Fibroblast of peridontal ligament (primary cell): ENCODE measurements around the gene NMUR2.

Experiments used
- DNase-seq: peaks from one replicate; pipeline ENCODE4 v3.0.0-alpha.2; 2010; ENCODE audit errors: extremely low read depth

Gene NMUR2

GRCh38 chr5:152369298-152369697 lies 35.8 kb downstream of the NMUR2 start:
- DNase-seq = no peak

GRCh38 chr5:152367554-152367953 lies 37.5 kb downstream of the NMUR2 start:
- no peak for DNase-seq

GRCh38 chr5:152366716-152367115 lies 38.4 kb downstream of the NMUR2 start:
- DNase-seq = no peak

GRCh38 chr5:152364899-152365298 lies 40.2 kb downstream of the NMUR2 start:
- no peak for DNase-seq

- no peak for DNase-seq
Measured at GRCh38 chr5:152364172-152364571, 40.9 kb downstream of the NMUR2 start.

GRCh38 chr5:152358861-152359568 lies 46.1 kb downstream of the NMUR2 start:
- no peak for DNase-seq

GRCh38 chr5:152356506-152356905 lies 48.6 kb downstream of the NMUR2 start:
- no peak for DNase-seq

GRCh38 chr5:152355061-152355460 lies 50.0 kb downstream of the NMUR2 start:
- no peak for DNase-seq

- DNase-seq = no peak
Measured at GRCh38 chr5:152353001-152353400, 52.1 kb downstream of the NMUR2 start.

GRCh38 chr5:152349683-152350526 lies 55.2 kb downstream of the NMUR2 start:
- no peak for DNase-seq
